IMR-90 (cell line): ENCODE results near the gene TMPRSS6.

ENCODE experiments used
- CEBPB ChIP-seq: IDR thresholded peaks from 2 replicates; pipeline ENCODE4 v1.6.1; 2012; ENCODE audit warnings: low read depth, low read length, improper control_type of control experiment
- CTCF ChIP-seq: conservative IDR thresholded peaks from 2 replicates; pipeline ENCODE4 v1.5.1; 2012; ENCODE audit warnings: mild to moderate bottlenecking, low read depth, low read length, improper control_type of control experiment
- MAZ ChIP-seq: IDR thresholded peaks from 2 replicates; pipeline ENCODE4 v1.6.1; 2012; ENCODE audit warnings: low read depth, mild to moderate bottlenecking, low read length, improper control_type of control experiment, moderate library complexity, borderline replicate concordance
- POLR2A ChIP-seq: IDR thresholded peaks from 2 replicates; pipeline ENCODE4 v1.6.1; 2012; ENCODE audit warnings: mild to moderate bottlenecking, low read depth, low read length
- TF ChIP-seq, protein P1 (sequence below): fragments of 150-350 bp; IDR thresholded peaks from 2 replicates; pipeline ENCODE4 v1.6.1; 2016; ENCODE audit warnings: low read depth, mild to moderate bottlenecking, low read length, moderate library complexity, borderline replicate concordance

DNA sequence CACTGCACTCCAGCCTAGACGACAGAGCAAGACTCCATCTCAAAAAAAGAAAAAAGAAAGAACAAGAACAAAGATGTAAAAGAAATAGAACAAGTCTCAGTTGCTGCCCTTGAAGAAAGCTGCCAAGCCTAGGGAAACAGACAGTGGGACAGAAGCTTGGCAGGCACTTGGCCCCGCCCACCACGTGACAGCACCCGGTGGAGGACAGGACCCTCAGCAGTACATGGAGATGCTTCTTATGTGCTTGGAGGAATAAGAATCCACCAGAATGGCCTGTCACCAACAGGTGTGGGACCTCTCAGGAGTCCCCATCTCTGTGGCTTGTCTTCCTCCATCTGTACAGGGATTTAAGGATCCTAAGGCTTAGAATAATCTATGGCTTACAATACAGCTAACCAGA is 7.6 kb upstream of the TMPRSS6 start:
- TF ChIP-seq CTCF (no peak), POLR2A (no peak), CEBPB (no peak), MAZ (no peak)
- TF ChIP-seq, protein P1, sequence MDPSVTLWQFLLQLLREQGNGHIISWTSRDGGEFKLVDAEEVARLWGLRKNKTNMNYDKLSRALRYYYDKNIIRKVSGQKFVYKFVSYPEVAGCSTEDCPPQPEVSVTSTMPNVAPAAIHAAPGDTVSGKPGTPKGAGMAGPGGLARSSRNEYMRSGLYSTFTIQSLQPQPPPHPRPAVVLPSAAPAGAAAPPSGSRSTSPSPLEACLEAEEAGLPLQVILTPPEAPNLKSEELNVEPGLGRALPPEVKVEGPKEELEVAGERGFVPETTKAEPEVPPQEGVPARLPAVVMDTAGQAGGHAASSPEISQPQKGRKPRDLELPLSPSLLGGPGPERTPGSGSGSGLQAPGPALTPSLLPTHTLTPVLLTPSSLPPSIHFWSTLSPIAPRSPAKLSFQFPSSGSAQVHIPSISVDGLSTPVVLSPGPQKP: no peak
